A549 (cell line): ENCODE data around the gene PLEKHA6. TPM values are rescaled to one million over a fixed set of nuclear protein-coding genes. Genes with fewer than 3 reads are reported as not detected.

Experiments
- ATAC-seq, 2 experiments: fragments of 200-7000 bp in 1 of 2; fragments of >200 bp in 1 of 2; cut with Nextera tagmentation in 1 of 2; cut with Tn5 transposase in 1 of 2; 3 replicates each; pipeline versions ENCODE4 v1.8.0 to v1.9.1; 2018 to 2020; ENCODE audit warnings: mild to moderate bottlenecking in 1 of 2, moderate library complexity in 1 of 2
- CTCF ChIA-PET: fragments of 300-600 bp; sonication (Branson Sonifier 250); formaldehyde crosslinking; extraction: SDS; loops from one replicate; lab custom pipeline; 2021; ENCODE audit warnings: antibody characterized with exemption, inconsistent platforms; lab: Yijun Ruan, JAX
- POLR2A ChIA-PET: fragments of 350-600 bp; formaldehyde crosslinking; extraction: SDS; loops from one replicate; lab custom pipeline; 2021; ENCODE audit warnings: antibody characterized with exemption, inconsistent platforms; lab: Yijun Ruan, JAX
- DNase-seq, 2 experiments: peaks; one replicate each; pipeline versions ENCODE4 v3.0.0 to v3.0.0-alpha.2; 2011 to 2016; ENCODE audit warnings: low read depth in 1 of 2, low spot score in 1 of 2
- FAIRE-seq: peaks from 2 replicates; lab custom pipeline; 2011; peaks lifted over from hg19 to GRCh38; lab: Jason Lieb, UNC
- H3K27ac ChIP-seq, 2 experiments: fragments of >200 bp; sonication (Bioruptor Twin); formaldehyde crosslinking; 3 replicates each; pipeline ENCODE4 v1.5.1; 2016 to 2017
- H3K4me1 ChIP-seq: fragments of >200 bp; sonication (Bioruptor Twin); formaldehyde crosslinking; 3 replicates; pipeline ENCODE4 v1.6.1; 2016
- H3K4me2 ChIP-seq: fragments of >200 bp; sonication (Bioruptor Twin); formaldehyde crosslinking; 3 replicates; pipeline ENCODE4 v1.6.1; 2016
- H3K4me3 ChIP-seq: fragments of >200 bp; sonication (Bioruptor Twin); formaldehyde crosslinking; 3 replicates; pipeline ENCODE4 v1.5.1; 2016
- H3K9me3 ChIP-seq: fragments of >200 bp; sonication (Bioruptor Twin); formaldehyde crosslinking; 3 replicates; pipeline ENCODE4 v1.6.1; 2016
- BCL3 ChIP-seq: fragments of >200 bp; sonication (Bioruptor Twin); formaldehyde crosslinking; IDR thresholded peaks from 3 replicates; pipeline ENCODE4 v1.6.1; 2016
- CBX8 ChIP-seq: fragments of 200-600 bp; sonication (generic); IDR thresholded peaks from 2 replicates; pipeline ENCODE4 v1.6.1; 2016
- CEBPB ChIP-seq, 2 experiments: fragments of >200 bp in 1 of 2; sonication (Bioruptor Twin) in 1 of 2; formaldehyde crosslinking in 1 of 2; IDR thresholded peaks; 2 replicates each; pipeline ENCODE4 v1.6.1; 2012 to 2016
- CHD4 ChIP-seq: fragments of 200-600 bp; sonication (generic); IDR thresholded peaks from 2 replicates; pipeline ENCODE4 v1.6.1; 2016; ENCODE audit warnings: antibody characterized with exemption, mild to moderate bottlenecking, borderline replicate concordance
- E2F6 ChIP-seq: IDR thresholded peaks from 2 replicates; pipeline ENCODE4 v1.6.1; 2012; ENCODE audit warnings: low read depth, borderline replicate concordance
- EHMT2 ChIP-seq: fragments of 200-600 bp; sonication (generic); IDR thresholded peaks from 2 replicates; pipeline ENCODE4 v1.6.1; 2016; ENCODE audit warnings: antibody characterized with exemption, low read depth, mild to moderate bottlenecking, moderate library complexity
- EP300 ChIP-seq, 2 experiments: fragments of >200 bp; sonication (Bioruptor Twin); formaldehyde crosslinking; IDR thresholded peaks; 2 replicates in 1 of 2; 3 replicates in 1 of 2; pipeline ENCODE4 v1.6.1; 2016 to 2017
- ESRRA ChIP-seq: fragments of 150-350 bp; IDR thresholded peaks from 2 replicates; pipeline ENCODE4 v1.6.1; 2014; ENCODE audit warnings: mild to moderate bottlenecking, low read length, borderline replicate concordance
- FOSB ChIP-seq: fragments of 250-450 bp; sonication (Bioruptor Pico); IDR thresholded peaks from 2 replicates; pipeline ENCODE4 v1.5.0; 2020; ENCODE audit warnings: mild to moderate bottlenecking, moderate library complexity
- FOSL2 ChIP-seq, 2 experiments: fragments of 450-650 bp in 1 of 2; fragments of >200 bp in 1 of 2; sonication (Bioruptor Twin) in 1 of 2; formaldehyde crosslinking; IDR thresholded peaks; 2 replicates each; pipeline versions ENCODE4 v1.5.0 to v1.6.1; 2016 to 2020; ENCODE audit warnings: mild to moderate bottlenecking in 1 of 2, moderate library complexity in 1 of 2
- HEYL ChIP-seq: fragments of 250-450 bp; sonication (Bioruptor Pico); IDR thresholded peaks from 2 replicates; pipeline ENCODE4 v1.8.0; 2021; ENCODE audit warnings: mild to moderate bottlenecking, moderate library complexity
- HOXA7 ChIP-seq: fragments of 250-450 bp; sonication (Bioruptor Pico); IDR thresholded peaks from 2 replicates; pipeline ENCODE4 v1.5.0; 2020; ENCODE audit warnings: mild to moderate bottlenecking, moderate library complexity
- HOXB13 ChIP-seq: fragments of 250-450 bp; sonication (Bioruptor Pico); IDR thresholded peaks from 2 replicates; pipeline ENCODE4 v1.5.0; 2020; ENCODE audit warnings: low read depth, mild to moderate bottlenecking, moderate library complexity
- HOXB5 ChIP-seq: fragments of 250-450 bp; sonication (Bioruptor Pico); IDR thresholded peaks from 2 replicates; pipeline ENCODE4 v1.5.0; 2020; ENCODE audit warnings: mild to moderate bottlenecking, moderate library complexity
- JUN ChIP-seq, 2 experiments: fragments of >200 bp; sonication (Bioruptor Twin); formaldehyde crosslinking; IDR thresholded peaks; 2 replicates in 1 of 2; 3 replicates in 1 of 2; pipeline ENCODE4 v1.6.1; 2016 to 2017
- NFE2L2 ChIP-seq: fragments of 150-350 bp; conservative IDR thresholded peaks from 2 replicates; pipeline ENCODE4 v1.6.1; 2014; ENCODE audit warnings: low read length
- NPAS2 ChIP-seq: fragments of 250-450 bp; sonication (Bioruptor Pico); IDR thresholded peaks from 2 replicates; pipeline ENCODE4 v1.8.0; 2022; ENCODE audit warnings: mild to moderate bottlenecking, moderate library complexity, borderline replicate concordance
- RAD21 ChIP-seq, 2 experiments: fragments of >200 bp in 1 of 2; sonication (Bioruptor Twin) in 1 of 2; formaldehyde crosslinking in 1 of 2; IDR thresholded peaks in 1 of 2; conservative IDR thresholded peaks in 1 of 2; 2 replicates in 1 of 2; 3 replicates in 1 of 2; pipeline ENCODE4 v1.6.1; 2012 to 2018; ENCODE audit warnings: inconsistent platforms in 1 of 2
- RCOR1 ChIP-seq: fragments of 150-350 bp; IDR thresholded peaks from 2 replicates; pipeline ENCODE4 v1.6.1; 2014; ENCODE audit warnings: antibody characterized with exemption, low read length, low read depth
- SMC3 ChIP-seq: fragments of >200 bp; sonication (Bioruptor Twin); formaldehyde crosslinking; IDR thresholded peaks from 3 replicates; pipeline ENCODE4 v1.6.1; 2018; ENCODE audit warnings: inconsistent platforms
- ZFP36 ChIP-seq: fragments of 450-650 bp; IDR thresholded peaks from 2 replicates; pipeline ENCODE4 v1.6.1; 2014; ENCODE audit warnings: borderline replicate concordance; ENCODE audit not compliant: partially characterized antibody
- ZNF302 ChIP-seq: fragments of 250-450 bp; sonication (Bioruptor Pico); IDR thresholded peaks from 2 replicates; pipeline ENCODE4 v1.9.0; 2021; ENCODE audit warnings: inconsistent platforms, mild to moderate bottlenecking, moderate library complexity
- ZSCAN20 ChIP-seq: fragments of 250-450 bp; sonication (Bioruptor Pico); IDR thresholded peaks from 2 replicates; pipeline ENCODE4 v1.8.0; 2022; ENCODE audit warnings: mild to moderate bottlenecking, moderate library complexity
- WGBS: methylation state at CpG from one replicate; pipeline ENCODE4 v1.1.6; 2017; ENCODE audit errors: missing lambda C conversion rate; 5-methylcytosine and 5-hydroxymethylcytosine counted together
- polyA plus RNA-seq, 4 experiments: library from polyadenylated mRNA; depleted of rRNA in 3 of 4; stranded (reverse); fragments of >200 nt; fragmentation: RNase III in 1 of 4; extraction: RNeasy Plus Mini Kit Qiagen cat#74134 plus additional on column Dnase treatment in 1 of 4; gene quantifications; 2 replicates in 3 of 4; 3 replicates in 1 of 4; pipeline ENCODE4 v1.2.3, GENCODE V29; 2011 to 2017
- TF ChIP-seq, protein P1 (sequence below): fragments of 450-650 bp; IDR thresholded peaks from 2 replicates; pipeline ENCODE4 v1.6.1; 2014; ENCODE audit warnings: antibody characterized with exemption
- TF ChIP-seq, protein P2 (sequence below): fragments of >200 bp; sonication (Bioruptor Twin); formaldehyde crosslinking; IDR thresholded peaks from 2 replicates; pipeline ENCODE4 v1.6.1; 2016

PLEKHA6 gene
- polyA plus RNA-seq, 2 of the 4 experiments (the other 2 are of a cell fraction), result 13.0 to 26.2 TPM

DNA sequence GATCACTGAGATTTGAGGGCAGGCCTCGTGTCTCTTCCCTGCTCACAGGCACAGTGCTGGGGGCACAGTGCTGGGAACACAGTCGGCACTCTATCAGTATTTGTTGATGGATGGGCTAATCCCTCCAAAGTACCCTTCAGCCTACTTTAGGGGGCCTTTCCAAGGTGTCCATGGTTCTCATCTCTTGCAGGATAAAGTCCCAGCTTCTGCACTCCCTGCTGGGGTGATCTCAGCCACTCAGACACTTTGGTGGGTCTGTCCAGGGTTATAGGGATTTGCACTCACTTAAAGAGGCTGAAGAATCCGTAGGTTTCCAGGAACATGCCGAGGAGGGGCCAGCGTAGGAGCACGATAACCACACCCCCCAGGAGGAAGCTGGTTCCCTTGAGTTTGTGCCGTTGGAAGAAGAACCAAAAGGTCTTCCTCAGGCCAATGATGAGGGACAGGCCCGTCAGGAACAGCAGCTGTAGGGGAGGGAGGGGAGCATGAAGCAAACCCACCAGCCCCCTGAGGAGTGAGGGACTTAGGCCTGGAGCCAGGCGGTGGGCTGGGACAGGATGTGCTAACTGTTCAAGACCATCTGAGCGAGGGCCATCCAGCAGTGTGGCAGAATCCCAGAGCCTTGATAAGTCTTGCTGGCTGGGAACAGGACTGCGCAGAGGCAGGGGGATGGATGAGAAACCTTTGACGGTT, 158.2 kb downstream of the PLEKHA6 start:
- POLR2A ChIA-PET, result no interaction called here
- Histone ChIP-seq H3K27ac (no peak overlapping the region), H3K4me1 (no peaks in the 10 kb centered on the region; the same call in 2 of the 3 replicates), H3K4me3 (no peak overlapping the region)
- WGBS, result 79% methylated on average over 12 of the region's 12 CpGs
- FAIRE-seq, result no peak
- TF ChIP-seq ESRRA (no peak), NPAS2 (CRISPR knock-in tag) (no peak), CHD4 (no peak), HEYL (CRISPR knock-in tag) (no peak), E2F6 (no peak), CBX8 (no peak), CEBPB (IDR thresholded peaks at IDR 0.05) (no peak), HOXB13 (CRISPR knock-in tag) (no peak)
- TF ChIP-seq, protein P1, sequence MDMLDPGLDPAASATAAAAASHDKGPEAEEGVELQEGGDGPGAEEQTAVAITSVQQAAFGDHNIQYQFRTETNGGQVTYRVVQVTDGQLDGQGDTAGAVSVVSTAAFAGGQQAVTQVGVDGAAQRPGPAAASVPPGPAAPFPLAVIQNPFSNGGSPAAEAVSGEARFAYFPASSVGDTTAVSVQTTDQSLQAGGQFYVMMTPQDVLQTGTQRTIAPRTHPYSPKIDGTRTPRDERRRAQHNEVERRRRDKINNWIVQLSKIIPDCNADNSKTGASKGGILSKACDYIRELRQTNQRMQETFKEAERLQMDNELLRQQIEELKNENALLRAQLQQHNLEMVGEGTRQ, result no peak
- TF ChIP-seq, all 56 proteins: peak for 0
- Histone ChIP-seq H3K9me3 (no peaks in the 10 kb centered on the region), H3K4me2 (no peak overlapping the region)
- DNase-seq (no peak), ATAC-seq (no peak)
- CTCF ChIA-PET, result interaction anchor here (1.5 to 7.4 kb wide), 3 partner anchors 13 to 57 kb away, joined by 6 to 314 read pairs (median 6); partner anchors contain the start of genes GOLT1A and REN

GRCh38 chr1:204199579-204199978, 160.2 kb downstream of the PLEKHA6 start:
- Histone ChIP-seq H3K4me3 (no peak overlapping the region), H3K4me2 (no peak overlapping the region), H3K9me3 (no peaks in the 10 kb centered on the region), H3K4me1 (peaks cover 5% of the 10 kb centered on the region; the same call in 2 of the 3 replicates), H3K27ac (no peak overlapping the region)
- ATAC-seq (no peak), DNase-seq (no peak), FAIRE-seq (no peak)
- ChIA-PET CTCF (interaction anchor here (0.6 to 4.5 kb wide), 8 partner anchors 8 to 872 kb away, joined by 3 to 53 read pairs (median 14); partner anchors contain the start of genes GOLT1A and REN), POLR2A (no interaction called here)
- no peak for TF ChIP-seq NFE2L2
- WGBS, result 81% methylated on average over 9 of the region's 9 CpGs

GRCh38 chr1:204198348-204199340, 161.1 kb downstream of the PLEKHA6 start:
- FAIRE-seq (no peak), ATAC-seq (peak; percentile 57 to 59)
- POLR2A ChIA-PET, result no interaction called here
- TF ChIP-seq RAD21 (conservative IDR thresholded peaks at IDR 0.05 in 1 of 2, IDR thresholded peaks at IDR 0.05 in 1 of 2) (peak; percentile 16 to 34; a peak in 3 of 5 replicates), ZNF302 (no peak), ZSCAN20 (no peak), NPAS2 (CRISPR knock-in tag) (no peak), BCL3 (no peak), EHMT2 (no peak), FOSL2 (IDR thresholded peaks at IDR 0.05) (no peak), FOSL2 (CRISPR knock-in tag; IDR thresholded peaks at IDR 0.05) (0 out of 2 replicates have a peak, but pooled peaks have one; percentile 6), HOXA7 (CRISPR knock-in tag) (no peak), ZFP36 (no peak), JUN (IDR thresholded peaks at IDR 0.05) (no peak), NFE2L2 (no peak), SMC3 (0 out of 3 replicates have a peak, but pooled peaks have one; percentile 17), HOXB5 (no peak), CEBPB (IDR thresholded peaks at IDR 0.05) (no peak), FOSB (CRISPR knock-in tag) (no peak), RCOR1 (no peak), EP300 (IDR thresholded peaks at IDR 0.05) (no peak)
- TF ChIP-seq, protein P2, sequence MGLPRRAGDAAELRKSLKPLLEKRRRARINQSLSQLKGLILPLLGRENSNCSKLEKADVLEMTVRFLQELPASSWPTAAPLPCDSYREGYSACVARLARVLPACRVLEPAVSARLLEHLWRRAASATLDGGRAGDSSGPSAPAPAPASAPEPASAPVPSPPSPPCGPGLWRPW, result no peak

More at GRCh38 chr1:204198348-204199340, 161.1 kb downstream of the PLEKHA6 start:
- H3K27ac ChIP-seq, result 0 out of 6 replicates have a peak overlapping the region, but pooled peaks of 1 of the 2 experiments have one; percentile 18
- no peaks in the 10 kb centered on the region for H3K9me3 ChIP-seq
- CTCF ChIA-PET, result interaction anchor here (0.5 to 4.5 kb wide), 19 partner anchors 8 to 871 kb away, joined by 3 to 53 read pairs (median 3); partner anchors contain the start of genes GOLT1A and REN
- 60% methylated on average over 18 of the region's 18 CpGs for WGBS
- H3K4me1 ChIP-seq, result peaks cover 5% of the 10 kb centered on the region; the same call in 2 of the 3 replicates
- DNase-seq, result peak; percentile 44 to 49
- no peak overlapping the region for H3K4me2 ChIP-seq
- H3K4me3 ChIP-seq, result no peak overlapping the region
